ENCODE results near the gene KCNJ16.

The KCNJ16 gene

DNA sequence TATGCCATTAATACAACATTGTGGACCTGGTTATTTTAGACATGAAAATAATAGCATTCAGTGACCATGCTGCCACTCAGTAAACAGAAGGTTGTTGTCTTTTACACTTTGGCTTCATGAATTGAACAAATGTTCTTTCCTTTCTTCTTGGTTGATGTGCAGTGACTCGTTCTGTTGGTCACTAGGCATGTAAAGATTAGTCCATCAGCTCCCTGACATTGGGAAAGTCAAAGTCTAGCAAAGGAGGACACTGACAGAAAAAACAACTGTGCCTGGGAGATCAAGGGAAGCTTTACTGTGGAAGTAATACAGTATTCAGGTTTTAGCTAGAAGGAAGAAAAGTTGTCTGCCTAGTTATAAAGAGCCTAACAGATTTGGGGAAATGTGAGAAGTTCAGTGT, 6.9 kb downstream of the KCNJ16 start:
- TF ChIP-seq POLR2A (IDR thresholded peaks at IDR 0.05; ENCODE audit: low read depth, low read length) (no peak), TAF1 (IDR thresholded peaks at IDR 0.05; ENCODE audit: borderline replicate concordance, low read depth, low read length) (no peak), POLR2AphosphoS5 (IDR thresholded peaks at IDR 0.05; ENCODE audit: low read depth, low read length) (no peak)
- DNase-seq (ENCODE audit: insufficient read length) (no peak), FAIRE-seq (no peak)

DNA sequence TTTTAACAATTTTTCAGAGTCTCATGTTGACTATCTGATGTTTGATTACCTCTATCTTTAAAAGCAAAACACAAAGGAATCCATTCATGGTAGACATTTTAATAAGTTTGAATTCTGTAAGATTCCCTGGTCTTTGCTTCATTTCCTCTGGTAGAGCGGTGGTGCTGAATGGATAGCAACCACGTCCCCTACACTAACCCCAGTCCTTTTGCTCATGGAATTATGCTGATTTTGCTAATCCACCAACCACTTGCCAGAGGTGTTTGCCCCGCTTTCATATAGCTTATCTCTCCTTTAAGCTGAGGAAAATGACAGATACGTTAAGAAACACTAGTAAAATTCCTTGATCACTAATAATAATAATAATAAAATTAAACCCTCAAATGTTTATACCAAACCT, 9.5 kb downstream of the KCNJ16 start:
- no peak for FAIRE-seq
- DNase-seq (ENCODE audit: insufficient read length) = no peak
- TF ChIP-seq POLR2AphosphoS5 (IDR thresholded peaks at IDR 0.05; ENCODE audit: low read depth, low read length) = no peak
- TF ChIP-seq TAF1 (IDR thresholded peaks at IDR 0.05; ENCODE audit: borderline replicate concordance, low read depth, low read length) = no peak
- no peak for TF ChIP-seq POLR2A (IDR thresholded peaks at IDR 0.05; ENCODE audit: low read depth, low read length)

DNA sequence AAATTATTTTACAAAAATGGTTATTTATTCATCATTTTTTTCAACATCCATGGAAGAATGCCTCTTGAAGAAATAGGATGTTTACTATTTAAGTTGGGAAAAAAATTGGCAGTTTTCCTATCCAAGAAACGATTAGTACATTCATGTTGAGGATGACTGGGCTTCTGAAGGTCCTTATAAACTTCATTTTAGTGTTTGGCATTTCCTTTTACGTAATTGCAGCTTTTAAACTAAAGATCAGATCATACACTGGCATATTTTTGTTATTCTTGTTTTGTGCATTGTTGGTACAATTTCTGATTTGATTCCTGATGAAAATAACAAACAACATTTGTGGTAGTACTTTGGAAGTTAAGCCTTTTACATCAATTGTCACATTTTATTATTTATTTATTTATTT, 11.5 kb downstream of the KCNJ16 start:
- no peak for FAIRE-seq

DNA sequence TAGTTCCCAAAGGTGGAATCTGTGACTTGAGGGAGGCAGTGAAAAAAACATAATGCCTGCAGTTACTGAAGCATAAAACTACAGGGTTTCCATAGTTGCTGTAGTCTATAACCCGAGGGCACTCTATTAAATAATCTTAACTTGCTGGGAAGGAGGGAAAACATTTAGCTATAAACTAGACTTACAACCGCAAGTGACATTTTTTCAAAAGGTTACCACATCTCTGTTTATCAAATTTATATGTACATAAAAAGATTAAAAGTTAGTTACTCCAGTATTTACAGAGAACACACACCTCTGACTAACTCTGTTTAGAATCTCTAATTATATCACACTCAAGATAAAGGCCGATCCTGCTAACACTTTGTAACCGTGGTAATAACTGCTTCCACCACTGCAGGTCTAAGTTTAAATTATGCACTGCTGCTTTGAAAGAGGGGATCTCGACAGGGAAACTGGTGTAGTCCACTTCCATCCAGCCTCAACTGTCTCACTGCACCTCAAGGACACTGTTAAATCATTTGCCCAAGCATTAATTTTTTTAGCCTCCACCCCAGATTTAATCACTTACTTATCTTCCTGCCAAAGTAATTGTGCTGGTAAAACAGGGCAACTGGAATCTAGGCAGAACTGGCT, 14.6 kb downstream of the KCNJ16 start:
- DNase-seq (ENCODE audit: insufficient read length) (no peak), FAIRE-seq (no peak)
- TF ChIP-seq POLR2AphosphoS5 (IDR thresholded peaks at IDR 0.05; ENCODE audit: low read depth, low read length) = no peak
- TF ChIP-seq POLR2A (IDR thresholded peaks at IDR 0.05; ENCODE audit: low read depth, low read length) = no peak
- no peak for TF ChIP-seq TAF1 (IDR thresholded peaks at IDR 0.05; ENCODE audit: borderline replicate concordance, low read depth, low read length)

More for the DNA sequence above, 11.5 kb downstream of the KCNJ16 start:
- TF ChIP-seq POLR2AphosphoS5 (IDR thresholded peaks at IDR 0.05; ENCODE audit: low read depth, low read length) (no peak), TAF1 (IDR thresholded peaks at IDR 0.05; ENCODE audit: borderline replicate concordance, low read depth, low read length) (no peak), POLR2A (IDR thresholded peaks at IDR 0.05; ENCODE audit: low read depth, low read length) (no peak)
- DNase-seq (ENCODE audit: insufficient read length) = no peak

DNA sequence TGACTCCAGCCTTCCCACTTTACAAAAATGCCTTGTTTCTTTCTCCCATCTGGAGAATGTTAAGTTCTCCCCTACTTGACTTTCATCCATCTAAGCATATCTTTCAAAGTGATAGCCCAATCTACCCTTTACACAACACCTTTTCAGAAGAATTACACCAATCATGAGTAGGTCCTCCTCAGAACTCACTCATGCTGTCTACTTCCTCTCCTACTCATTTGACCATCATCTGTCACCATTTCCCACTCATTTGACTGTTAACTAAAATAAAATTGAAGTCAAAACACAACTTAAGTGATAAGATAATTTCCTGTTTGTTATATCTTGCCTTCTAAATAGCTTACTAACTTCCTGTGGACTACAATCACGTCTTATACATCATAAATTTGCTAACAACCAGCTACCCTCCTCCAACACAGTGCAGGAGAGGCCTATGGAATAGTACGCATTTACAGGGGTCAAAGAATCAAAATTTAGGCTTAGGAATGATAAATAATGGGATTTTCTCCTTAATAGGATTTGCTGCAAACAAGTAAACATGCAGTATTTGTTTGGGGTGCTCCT, 16.1 kb downstream of the KCNJ16 start:
- FAIRE-seq (no peak), DNase-seq (ENCODE audit: insufficient read length) (no peak)
- TF ChIP-seq POLR2AphosphoS5 (IDR thresholded peaks at IDR 0.05; ENCODE audit: low read depth, low read length) (no peak), TAF1 (IDR thresholded peaks at IDR 0.05; ENCODE audit: borderline replicate concordance, low read depth, low read length) (no peak), POLR2A (IDR thresholded peaks at IDR 0.05; ENCODE audit: low read depth, low read length) (no peak)

DNA sequence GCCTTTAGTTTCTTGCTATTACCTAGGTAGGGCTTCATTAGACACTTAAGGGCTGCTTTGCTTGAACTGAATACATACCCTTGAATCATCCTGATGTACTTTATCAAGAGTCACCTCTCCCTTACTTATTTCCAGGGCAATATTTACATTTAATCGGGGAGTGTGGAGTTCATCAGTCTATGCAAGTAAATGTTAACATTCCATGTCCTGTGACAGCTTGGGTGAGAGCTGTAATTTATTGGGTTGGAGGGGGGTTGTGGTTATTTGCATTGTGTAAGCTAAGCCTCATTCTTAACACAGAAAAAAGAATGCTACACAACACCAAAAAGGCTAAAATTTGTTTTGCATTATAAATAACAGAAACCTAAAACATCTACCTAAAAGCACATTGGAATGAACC, 16.7 kb downstream of the KCNJ16 start:
- FAIRE-seq = no peak
- DNase-seq (ENCODE audit: insufficient read length) = no peak
- TF ChIP-seq TAF1 (IDR thresholded peaks at IDR 0.05; ENCODE audit: borderline replicate concordance, low read depth, low read length) (no peak), POLR2A (IDR thresholded peaks at IDR 0.05; ENCODE audit: low read depth, low read length) (no peak), POLR2AphosphoS5 (IDR thresholded peaks at IDR 0.05; ENCODE audit: low read depth, low read length) (no peak)

DNA sequence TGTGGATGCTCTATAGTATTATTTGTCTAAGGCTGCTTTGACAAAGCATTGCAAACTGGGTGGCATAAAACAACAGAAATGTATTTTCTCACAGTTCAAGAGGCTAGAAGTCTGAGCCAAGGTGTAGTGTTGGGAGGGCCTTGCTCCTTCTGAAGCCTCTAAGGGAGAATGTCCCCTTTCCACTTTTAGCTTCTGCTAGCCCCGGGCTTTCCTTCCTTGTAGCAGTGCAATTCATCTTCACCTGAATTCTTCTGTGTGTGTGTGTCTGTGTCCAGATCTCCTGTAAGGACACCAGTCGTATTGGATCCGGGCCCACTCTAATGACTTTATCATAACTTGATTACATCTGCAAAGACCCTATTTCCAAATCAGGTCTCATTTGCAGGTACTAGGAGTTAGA, 18.1 kb downstream of the KCNJ16 start:
- no peak for FAIRE-seq
- TF ChIP-seq TAF1 (IDR thresholded peaks at IDR 0.05; ENCODE audit: borderline replicate concordance, low read depth, low read length) = no peak
- TF ChIP-seq POLR2A (IDR thresholded peaks at IDR 0.05; ENCODE audit: low read depth, low read length) = no peak
- no peak for TF ChIP-seq POLR2AphosphoS5 (IDR thresholded peaks at IDR 0.05; ENCODE audit: low read depth, low read length)
- no peak for DNase-seq (ENCODE audit: insufficient read length)

DNA sequence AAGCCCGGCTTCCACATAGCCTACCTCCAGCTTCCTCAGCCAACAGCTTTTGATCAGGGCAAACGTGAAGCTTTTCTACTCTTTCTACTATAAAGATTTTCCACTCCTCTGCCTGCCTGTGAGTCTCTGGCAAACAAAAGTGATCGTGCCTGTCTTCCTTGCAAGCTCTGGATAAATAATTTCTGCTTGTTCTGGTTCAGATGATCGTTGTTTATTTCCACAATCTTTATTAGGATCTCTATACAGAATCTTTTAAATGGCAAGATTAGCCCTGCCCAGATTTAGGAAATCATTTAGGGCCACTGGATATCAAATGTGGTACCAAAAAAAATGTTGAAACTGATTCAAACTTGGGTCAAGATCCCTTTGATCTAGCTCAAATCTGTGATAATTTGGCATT, 20.4 kb downstream of the KCNJ16 start:
- no peak for DNase-seq (ENCODE audit: insufficient read length)
- TF ChIP-seq TAF1 (IDR thresholded peaks at IDR 0.05; ENCODE audit: borderline replicate concordance, low read depth, low read length) (no peak), POLR2A (IDR thresholded peaks at IDR 0.05; ENCODE audit: low read depth, low read length) (no peak), POLR2AphosphoS5 (IDR thresholded peaks at IDR 0.05; ENCODE audit: low read depth, low read length) (no peak)
- FAIRE-seq = no peak

DNA sequence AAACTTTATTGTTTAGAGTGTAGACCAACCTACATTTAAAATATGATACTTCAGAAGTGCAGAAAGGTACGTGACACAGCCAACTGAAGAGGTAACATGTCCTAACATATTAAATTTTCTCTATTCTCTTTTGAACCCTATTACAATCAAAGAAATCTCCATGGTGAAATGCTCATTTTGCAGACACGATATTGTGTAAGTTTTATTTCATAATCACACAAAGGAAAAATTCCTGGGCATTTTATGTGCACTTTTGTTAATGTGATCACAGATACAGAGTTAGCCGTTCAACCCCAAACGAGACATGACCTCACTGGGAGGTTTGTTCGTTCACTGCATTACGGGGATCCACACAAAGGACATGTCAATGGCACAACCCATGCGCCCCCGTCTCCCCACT, 21.8 kb downstream of the KCNJ16 start:
- no peak for FAIRE-seq
- no peak for TF ChIP-seq TAF1 (IDR thresholded peaks at IDR 0.05; ENCODE audit: borderline replicate concordance, low read depth, low read length)
- no peak for TF ChIP-seq POLR2AphosphoS5 (IDR thresholded peaks at IDR 0.05; ENCODE audit: low read depth, low read length)
- no peak for TF ChIP-seq POLR2A (IDR thresholded peaks at IDR 0.05; ENCODE audit: low read depth, low read length)

DNA sequence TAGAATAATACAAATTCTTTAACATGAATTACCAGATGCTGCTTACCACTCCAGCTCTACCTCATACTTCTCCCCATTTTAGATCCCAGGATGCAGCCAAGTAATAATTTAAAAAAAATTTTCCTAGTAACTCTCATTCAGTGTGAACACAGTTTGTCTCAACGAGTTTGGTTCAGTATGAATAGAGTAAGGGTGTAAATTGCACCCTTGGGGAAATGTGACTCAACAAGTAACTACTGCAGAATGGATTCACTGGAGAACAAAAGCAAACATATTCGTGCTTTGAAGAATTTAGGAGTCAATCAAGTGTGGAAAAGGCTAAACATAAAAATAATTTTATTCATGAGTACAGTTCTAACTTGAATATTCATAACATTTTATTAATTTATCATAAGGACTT, 23.0 kb downstream of the KCNJ16 start:
- TF ChIP-seq POLR2A (IDR thresholded peaks at IDR 0.05; ENCODE audit: low read depth, low read length) = no peak
- no peak for TF ChIP-seq POLR2AphosphoS5 (IDR thresholded peaks at IDR 0.05; ENCODE audit: low read depth, low read length)
- TF ChIP-seq TAF1 (IDR thresholded peaks at IDR 0.05; ENCODE audit: borderline replicate concordance, low read depth, low read length) = no peak
- DNase-seq (ENCODE audit: insufficient read length) (no peak), FAIRE-seq (peak; percentile 54)

More for the DNA sequence above, 21.8 kb downstream of the KCNJ16 start:
- DNase-seq (ENCODE audit: insufficient read length) = no peak

DNA sequence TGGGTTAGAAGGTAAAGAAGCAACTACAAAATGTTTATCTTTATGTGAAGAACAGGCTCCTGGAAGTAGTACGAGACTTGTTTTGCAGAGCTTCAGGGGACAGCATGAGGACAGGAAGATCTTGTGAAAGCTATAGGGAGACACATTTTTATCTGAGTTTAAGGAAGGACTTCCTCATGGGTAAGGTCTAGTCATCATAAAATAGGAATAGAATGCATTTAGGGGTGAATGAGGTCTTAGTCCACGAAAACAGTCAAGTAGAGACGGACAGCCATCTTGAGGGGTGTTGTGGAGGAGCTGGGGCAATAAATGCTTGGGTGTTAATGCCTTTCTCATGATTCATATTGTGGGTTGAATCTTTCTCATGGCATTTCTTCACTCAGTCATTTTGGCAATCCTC, 24.3 kb downstream of the KCNJ16 start:
- FAIRE-seq (no peak), DNase-seq (ENCODE audit: insufficient read length) (no peak)
- no peak for TF ChIP-seq TAF1 (IDR thresholded peaks at IDR 0.05; ENCODE audit: borderline replicate concordance, low read depth, low read length)
- TF ChIP-seq POLR2AphosphoS5 (IDR thresholded peaks at IDR 0.05; ENCODE audit: low read depth, low read length) = no peak
- no peak for TF ChIP-seq POLR2A (IDR thresholded peaks at IDR 0.05; ENCODE audit: low read depth, low read length)

DNA sequence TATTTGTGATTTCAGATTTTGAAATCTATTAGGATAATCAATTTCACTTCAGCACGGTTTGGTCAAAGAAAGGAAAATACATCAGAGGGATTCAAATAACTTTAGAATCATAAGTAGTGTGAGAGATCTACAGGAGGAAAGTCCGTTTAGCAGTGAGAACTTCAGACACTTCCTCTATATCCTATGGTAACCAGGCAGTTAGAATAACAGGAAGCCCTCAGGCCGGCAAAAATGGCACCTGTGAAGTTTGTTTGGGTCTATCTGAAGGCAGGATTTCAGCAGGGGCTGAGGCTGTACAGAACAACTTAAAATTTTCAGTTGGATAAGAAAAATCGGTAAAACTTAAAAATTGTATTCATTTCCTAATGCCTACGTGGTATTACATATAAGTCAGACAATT, 24.9 kb downstream of the KCNJ16 start:
- FAIRE-seq (no peak), DNase-seq (ENCODE audit: insufficient read length) (no peak)
- TF ChIP-seq POLR2AphosphoS5 (IDR thresholded peaks at IDR 0.05; ENCODE audit: low read depth, low read length) (no peak), TAF1 (IDR thresholded peaks at IDR 0.05; ENCODE audit: borderline replicate concordance, low read depth, low read length) (no peak), POLR2A (IDR thresholded peaks at IDR 0.05; ENCODE audit: low read depth, low read length) (no peak)
